Stromal cell of bone marrow (primary cell): Measurements from ENCODE around the gene CHST12.
A peak's percentile ranks its signal among the peaks of the same experiment; 100 is the strongest.
"Not testable (repeated sequence)": the region's sequence is repeated elsewhere in the genome, so short reads cannot be mapped to it uniquely, and the experiment has no call there.

Experiments used
- DNase-seq: peaks from one replicate; pipeline ENCODE4 v3.0.0-alpha.2; 2012; ENCODE audit warnings: low read depth

The CHST12 gene

GRCh38 chr7:2460641-2461040 is 57.2 kb downstream of the CHST12 start:
- DNase-seq = no peak

DNA sequence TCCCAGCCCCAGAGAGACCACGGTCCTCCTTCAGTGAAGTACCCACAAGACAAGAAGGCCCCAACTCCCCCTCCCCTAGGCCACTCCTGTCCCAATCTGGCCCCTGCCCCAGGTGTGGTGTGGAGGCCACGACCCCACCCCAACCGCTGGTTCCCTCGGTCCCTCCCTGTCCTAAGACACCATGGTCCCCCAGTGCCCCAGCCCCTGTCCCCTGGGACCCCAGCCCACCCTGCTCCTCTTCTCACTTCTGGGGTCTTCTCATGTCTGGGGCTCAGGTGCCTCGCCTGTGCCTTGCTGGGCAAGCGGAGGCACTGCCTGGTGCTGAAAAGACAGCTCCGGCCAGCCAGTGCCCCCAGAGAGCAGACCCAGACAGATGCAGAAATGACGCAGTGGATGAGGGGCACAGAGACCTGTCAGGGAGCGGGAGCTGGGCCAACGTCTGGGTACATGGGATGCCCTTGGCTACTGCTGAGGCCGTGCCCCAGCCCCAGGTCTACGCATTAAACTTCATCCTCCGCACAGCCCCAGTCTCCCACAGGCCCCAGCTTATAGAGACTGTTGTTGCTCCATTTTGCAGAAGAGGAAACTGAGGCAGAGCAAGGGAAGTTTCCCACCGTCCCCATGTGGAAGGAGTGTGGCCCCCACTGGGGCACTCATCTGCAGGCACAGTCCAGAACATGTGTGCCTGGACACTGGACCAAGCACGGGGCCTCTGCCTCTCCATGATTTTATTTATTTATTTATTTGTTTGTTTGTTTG is 58.0 kb downstream of the CHST12 start:
- no peak for DNase-seq

DNA sequence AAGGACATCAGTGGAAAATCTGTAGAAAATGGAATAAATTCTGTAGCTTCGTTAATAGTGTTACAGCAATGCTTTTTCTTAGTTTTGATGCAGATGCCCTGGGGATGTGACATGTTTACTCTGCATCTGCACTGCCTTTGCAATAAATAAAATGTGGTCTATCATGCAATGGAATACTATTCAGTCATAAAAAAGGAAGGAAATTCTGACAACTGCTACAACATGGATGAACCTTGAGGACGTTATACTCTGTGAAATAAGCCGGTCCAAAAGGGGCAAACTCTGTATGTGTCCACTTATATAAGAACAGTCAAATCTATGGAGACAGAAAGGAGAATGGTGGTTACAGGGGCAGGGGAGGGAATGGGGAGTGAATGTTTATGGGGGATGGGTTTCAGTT is 59.3 kb downstream of the CHST12 start:
- DNase-seq = no peak

DNA sequence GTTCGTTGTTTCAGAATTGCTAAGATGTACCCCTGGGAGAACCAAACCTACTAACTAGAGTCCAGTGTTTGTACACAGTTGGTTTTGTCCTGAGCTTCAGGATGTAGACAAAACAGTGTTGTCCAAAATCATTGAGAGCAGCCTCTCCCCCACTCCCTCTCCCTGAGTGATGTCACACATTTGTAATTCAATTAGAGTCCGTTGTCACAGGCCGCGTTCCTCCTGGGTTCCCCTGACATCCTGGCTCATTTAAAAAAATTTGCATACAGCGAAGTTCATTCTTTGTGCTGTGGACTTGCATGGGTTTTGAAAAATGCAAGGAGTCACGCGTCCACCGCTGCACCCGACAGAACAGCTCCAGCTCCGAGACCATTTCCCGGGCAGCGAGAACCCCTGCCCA is 62.5 kb downstream of the CHST12 start:
- no peak for DNase-seq

DNA sequence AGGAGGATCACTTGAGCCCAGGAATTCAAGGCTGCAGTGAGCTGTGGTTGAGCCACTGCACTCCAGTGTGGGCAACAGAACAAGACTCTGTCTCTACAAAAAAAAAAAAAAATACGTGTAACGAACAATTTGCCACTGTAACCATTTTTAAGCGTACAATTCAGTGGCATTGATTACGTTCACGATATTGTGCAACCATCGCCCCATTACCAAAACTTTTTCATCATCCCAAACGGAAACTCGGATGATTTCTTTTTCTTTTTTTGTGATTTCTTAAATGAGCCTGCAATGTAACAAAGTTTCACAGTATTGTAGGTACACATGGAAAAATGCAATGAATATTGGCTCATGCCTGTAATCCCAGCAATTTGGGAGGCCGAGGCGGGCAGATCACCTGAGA is 63.3 kb downstream of the CHST12 start:
- no peak for DNase-seq

GRCh38 chr7:2468227-2468626 is 64.8 kb downstream of the CHST12 start:
- no peak for DNase-seq

GRCh38 chr7:2469460-2470203 is 66.2 kb downstream of the CHST12 start:
- not testable (repeated sequence) for DNase-seq

GRCh38 chr7:2470204-2471021 is 67.0 kb downstream of the CHST12 start:
- no peak for DNase-seq

- DNase-seq = no peak
These were observed 67.6 kb downstream of the CHST12 start for GRCh38 chr7:2471022-2471329.

GRCh38 chr7:2471396-2471795 is 68.0 kb downstream of the CHST12 start:
- DNase-seq = no peak

DNA sequence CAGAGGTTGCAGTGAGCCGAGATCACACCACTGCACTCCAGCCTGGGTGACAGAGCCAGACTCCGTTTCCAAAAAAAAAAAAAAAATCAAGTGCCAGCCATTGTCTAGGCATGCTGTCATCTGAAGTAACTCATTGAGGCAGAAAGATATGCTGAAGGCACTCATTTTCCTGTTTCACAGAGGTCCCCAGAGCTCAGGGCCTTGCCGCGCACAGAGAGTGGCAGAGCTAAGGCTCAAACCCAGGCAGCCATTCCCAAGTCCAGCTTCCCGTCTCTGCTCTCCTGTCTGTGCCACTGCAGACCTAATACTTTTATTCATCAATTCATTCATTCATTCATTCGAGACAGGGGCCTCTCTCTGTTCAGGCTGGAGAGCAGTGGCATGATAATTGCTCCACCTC is 69.3 kb downstream of the CHST12 start:
- no peak for DNase-seq

GRCh38 chr7:2473496-2474180 is 70.2 kb downstream of the CHST12 start:
- no peak for DNase-seq

- no peak for DNase-seq
These were observed 70.8 kb downstream of the CHST12 start for GRCh38 chr7:2474224-2474623.

DNA sequence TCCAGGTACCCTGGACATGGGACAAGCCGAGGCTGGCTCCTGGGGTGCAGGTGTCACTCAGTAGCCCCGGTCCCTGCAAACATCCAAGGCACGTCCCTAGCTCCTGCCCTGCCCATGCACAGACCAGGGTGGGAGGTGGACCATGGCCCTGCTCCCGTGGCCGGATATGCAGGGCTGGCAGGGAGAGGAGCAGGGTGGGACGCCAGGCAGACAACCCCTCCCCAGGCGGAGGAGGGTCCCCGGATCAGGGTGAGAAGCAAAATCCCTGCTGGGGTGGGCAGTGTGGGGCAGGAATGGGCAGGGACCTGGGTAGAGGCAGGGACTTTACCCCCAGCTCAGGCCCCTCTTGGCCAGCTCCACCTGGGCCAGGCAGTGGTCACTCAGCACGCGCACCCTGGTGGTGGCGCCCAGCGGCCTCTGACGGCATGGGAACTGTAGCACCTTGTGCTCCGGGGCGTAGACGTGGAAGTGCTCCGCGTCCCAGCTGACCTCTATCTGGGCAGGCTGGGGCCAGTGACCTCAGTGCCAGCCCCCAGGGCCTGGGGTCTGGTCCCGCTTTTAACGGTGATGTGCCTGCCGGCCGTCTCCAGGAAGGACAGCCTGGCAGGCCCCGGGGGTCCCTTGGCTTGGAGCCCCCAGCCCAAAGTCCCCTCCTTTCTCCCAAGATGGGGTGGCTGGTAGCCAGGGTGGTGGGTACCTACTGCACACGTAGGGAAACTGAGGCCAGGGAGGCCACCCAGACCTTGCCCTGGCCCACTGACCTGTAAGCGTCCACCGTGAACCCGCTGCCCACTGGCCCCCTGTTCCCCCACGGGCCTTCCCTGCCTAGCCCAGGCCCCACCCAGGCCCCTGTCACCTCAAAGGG is 71.6 kb downstream of the CHST12 start:
- no peak for DNase-seq

- no peak for DNase-seq
These were observed 72.2 kb downstream of the CHST12 start for GRCh38 chr7:2475678-2476015.

DNA sequence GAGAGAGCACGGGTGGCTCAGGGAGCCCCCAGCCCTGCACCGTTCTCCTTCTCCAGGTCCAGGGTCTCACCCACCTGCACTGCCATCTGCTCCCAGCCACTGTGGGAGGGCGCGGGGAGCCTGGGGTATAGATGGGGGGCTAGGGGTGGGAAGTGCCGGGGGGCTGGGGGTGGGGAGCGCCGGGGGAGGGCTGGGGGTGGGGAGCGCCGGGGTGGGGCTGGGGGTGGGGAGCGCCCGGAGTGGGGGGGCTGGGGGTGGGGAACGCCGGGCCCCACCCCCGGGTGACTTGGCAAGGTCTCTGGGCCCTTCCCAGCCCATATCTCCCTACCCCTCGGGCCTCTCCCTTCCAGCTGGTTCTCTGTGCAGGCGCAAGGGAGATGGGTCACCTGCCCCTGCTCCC is 72.9 kb downstream of the CHST12 start, which contains the start of gene GRIFIN:
TSS of gene GRIFIN (minus strand) at position 101 of the 400 bp plus-strand sequence. CDS start at position 86, 15 bp downstream.
- no peak for DNase-seq

GRCh38 chr7:2476776-2477446 is 73.5 kb downstream of the CHST12 start:
- no peak for DNase-seq

DNA sequence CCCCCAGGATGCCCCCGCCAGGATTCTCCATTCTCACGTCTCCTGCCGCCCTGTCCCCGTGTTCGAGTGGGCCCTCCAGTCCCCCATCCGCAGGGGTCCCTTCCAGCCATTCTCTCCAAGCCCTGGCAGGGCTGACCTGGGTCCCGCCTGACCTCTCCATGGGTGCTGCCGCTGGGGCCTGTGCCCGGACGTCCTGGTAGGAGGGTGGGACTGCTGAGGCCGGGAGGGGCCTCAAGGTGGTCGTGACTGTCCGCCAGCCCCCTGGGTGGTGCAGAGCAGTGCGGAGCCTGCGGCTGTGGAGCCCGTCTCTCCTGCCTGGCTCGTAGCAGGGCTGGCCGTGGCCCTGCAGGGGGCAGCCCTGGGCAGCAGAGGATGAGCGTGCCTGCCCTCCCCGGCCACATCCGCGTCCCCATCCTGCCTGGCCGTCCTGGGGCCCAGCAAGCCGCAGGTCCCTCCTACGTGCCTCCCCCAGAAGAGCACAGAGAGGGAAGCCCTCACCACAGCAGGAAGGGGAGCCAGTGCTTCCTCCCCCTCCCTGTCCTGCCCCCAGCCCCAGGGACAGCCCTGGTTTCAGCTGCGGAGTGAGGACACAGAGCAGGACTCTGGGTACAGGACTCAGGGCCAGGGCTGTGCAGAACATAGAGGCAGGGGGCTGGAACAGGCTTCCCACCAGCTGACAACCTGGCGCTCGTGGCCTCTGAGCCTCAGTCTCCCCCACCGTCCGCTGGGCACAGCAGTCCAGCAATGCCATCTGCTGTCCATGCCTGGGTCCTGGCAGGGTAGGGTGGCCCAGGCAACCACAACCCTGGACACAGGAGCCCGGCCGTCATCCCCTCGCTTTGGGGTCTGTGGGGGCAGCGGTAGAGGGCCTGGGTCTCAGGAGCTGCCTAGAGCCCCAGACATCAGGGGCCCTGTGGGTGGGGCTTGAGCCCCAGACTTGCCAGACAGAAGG is 74.3 kb downstream of the CHST12 start:
- peak; percentile 18 for DNase-seq

DNA sequence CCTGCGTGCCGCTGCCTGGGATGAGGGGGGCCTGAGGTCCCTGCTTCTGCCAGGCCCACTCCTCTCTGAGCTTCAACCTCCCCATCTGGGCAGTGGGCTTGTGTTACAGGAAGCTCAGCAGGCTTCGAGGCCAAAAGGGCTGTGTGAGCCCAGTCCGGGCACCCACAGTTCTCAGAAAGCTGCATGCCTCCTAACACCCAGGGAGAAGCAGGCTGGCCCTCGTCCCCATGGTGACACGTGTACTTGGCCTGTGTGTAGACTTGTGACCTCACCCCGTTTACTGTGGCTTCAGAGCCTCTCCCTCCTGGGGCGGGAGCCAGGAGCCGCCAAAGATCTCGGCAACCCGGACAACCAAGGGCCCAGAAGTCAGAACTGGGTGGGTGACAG is 75.0 kb downstream of the CHST12 start:
- peak; percentile 63 for DNase-seq

DNA sequence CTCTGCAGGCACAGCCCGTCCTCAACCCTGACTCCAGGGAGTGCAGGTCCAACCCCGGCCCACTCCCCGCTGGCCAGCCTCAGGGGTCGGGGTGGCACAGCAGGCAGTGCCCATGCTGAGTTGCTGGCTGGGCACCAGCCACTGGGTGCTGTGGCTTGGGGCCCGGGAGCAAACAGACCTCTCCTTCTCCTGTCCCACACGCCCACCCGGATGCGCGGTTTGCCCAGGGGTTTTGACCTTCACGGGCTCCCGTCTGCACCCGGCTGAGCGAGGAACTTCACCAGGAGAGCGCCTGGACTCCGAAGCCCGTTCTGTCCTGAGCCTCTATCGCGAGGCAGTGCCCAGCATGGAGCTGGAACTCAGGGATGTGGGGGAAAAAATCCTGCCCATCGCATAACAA is 75.4 kb downstream of the CHST12 start:
- no peak for DNase-seq
